Thyroid gland (tissue), 4 donors: ENCODE data around the gene RNF217. TPM values are rescaled to one million over a fixed set of nuclear protein-coding genes. Genes with fewer than 3 reads are reported as not detected.

Source experiments
- DNase-seq, 2 donors: peaks; one replicate each; pipeline ENCODE4 v3.0.0-alpha.2; 2019
- H3K27ac ChIP-seq, 3 donors: fragments of 200-600 bp; sonication (generic); 1 replicate in 2 of 3; 2 replicates in 1 of 3; pipeline ENCODE4 v1.5.1; 2016 to 2019; ENCODE audit warnings: mild to moderate bottlenecking in 1 of 3, moderate library complexity in 1 of 3
- H3K27me3 ChIP-seq: fragments of 200-600 bp; sonication (generic); one replicate; pipeline ENCODE4 v1.5.1; 2019
- H3K36me3 ChIP-seq, 2 donors: fragments of 200-600 bp; sonication (generic); one replicate each; pipeline ENCODE4 v1.5.1; 2016 to 2019
- H3K4me1 ChIP-seq, 2 donors: fragments of 200-600 bp; sonication (generic); one replicate each; pipeline ENCODE4 v1.5.1; 2017 to 2019
- H3K4me3 ChIP-seq, 3 donors: fragments of 200-600 bp; sonication (generic); replicated peaks in 1 of 3; 1 replicate in 2 of 3; 2 replicates in 1 of 3; pipeline ENCODE4 v1.5.1; 2016; ENCODE audit warnings: mild to moderate bottlenecking in 1 of 3
- H3K9me3 ChIP-seq: fragments of 200-600 bp; sonication (generic); one replicate; pipeline ENCODE4 v1.5.1; 2017
- CTCF ChIP-seq, 6 experiments: fragments of 200-600 bp in 3 of 6; fragments of 450-650 bp in 3 of 6; sonication (generic) in 3 of 6; IDR thresholded peaks; one replicate each; pipeline ENCODE4 v1.5.1; 2016 to 2019; ENCODE audit warnings: antibody characterized with exemption in 6 of 6, mild to moderate bottlenecking in 2 of 6, inconsistent platforms in 1 of 6, moderate library complexity in 1 of 6
- POLR2A ChIP-seq, 2 donors: fragments of 450-650 bp; IDR thresholded peaks; one replicate each; pipeline ENCODE4 v1.6.1; 2017; ENCODE audit warnings: antibody characterized with exemption in 2 of 2, mild to moderate bottlenecking in 2 of 2, moderate library complexity in 1 of 2
- WGBS, 2 donors: methylation state at CpG; one replicate each; pipeline ENCODE4 v1.1.5; 2017; 5-methylcytosine and 5-hydroxymethylcytosine counted together
- intact Hi-C: fragments of 100-400 bp; cut with DNase I; formaldehyde crosslinking; loops from one replicate; pipeline ENCODE4 v1.15.1; 2023
- total RNA-seq, 4 donors: library from RNA; depleted of rRNA; stranded (reverse); fragments of >200 nt; gene quantifications; one replicate each; pipeline ENCODE4 v1.2.3, GENCODE V29; 2016

The RNF217 gene
- total RNA-seq, 4 donors from 2014 or later: 29.0 to 53.7 (median 31.0) TPM

DNA sequence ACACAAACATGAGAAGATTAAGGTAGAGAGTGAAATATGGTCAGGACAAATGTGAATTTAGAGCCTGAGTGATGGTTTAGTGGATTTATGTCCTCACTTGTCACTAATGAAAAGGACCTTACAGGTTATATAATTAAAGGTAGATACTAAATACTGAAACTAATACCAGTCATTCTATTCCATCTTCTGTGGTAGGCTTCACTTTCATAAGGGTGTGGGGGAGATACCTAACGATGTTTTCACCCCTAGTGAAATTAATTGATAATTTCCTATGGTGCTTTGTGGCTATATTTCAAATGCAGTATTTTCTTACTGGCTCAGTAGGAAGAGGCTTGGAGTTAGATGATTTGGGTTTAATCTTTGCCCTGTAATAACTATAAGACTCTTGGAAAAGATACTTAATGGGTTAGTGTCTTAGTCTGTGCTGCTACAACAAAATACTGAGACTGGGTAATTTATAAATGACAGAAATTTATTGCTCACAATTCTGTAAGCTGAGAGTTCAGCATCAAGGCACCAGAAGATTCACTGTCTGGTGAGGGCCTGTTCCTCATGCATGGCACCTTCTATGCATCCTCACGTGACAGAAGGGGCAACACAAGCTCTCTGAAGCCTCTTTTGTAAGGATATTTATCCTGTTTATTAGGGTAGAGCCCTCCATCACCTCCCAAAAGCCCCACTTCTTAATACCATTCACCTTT, 21.3 kb downstream of the RNF217 start:
- WGBS, 2 donors: 83 to 96% methylated on average over 2 of the region's 2 CpGs
- H3K27ac ChIP-seq: no peak overlapping the region
- TF ChIP-seq CTCF (IDR thresholded peaks at IDR 0.05): no peak
- TF ChIP-seq POLR2A (IDR thresholded peaks at IDR 0.05): no peak
- intact Hi-C loops: no loop called here
- H3K36me3 ChIP-seq: peaks cover 3 to 4% of the 10 kb centered on the region in 2 donors
- DNase-seq: no peak
- no peak overlapping the region for H3K4me3 ChIP-seq
- peaks cover 3 to 20% of the 10 kb centered on the region in 2 donors for H3K4me1 ChIP-seq
- H3K27me3 ChIP-seq: no peaks in the 10 kb centered on the region
- no peaks in the 10 kb centered on the region for H3K9me3 ChIP-seq

DNA sequence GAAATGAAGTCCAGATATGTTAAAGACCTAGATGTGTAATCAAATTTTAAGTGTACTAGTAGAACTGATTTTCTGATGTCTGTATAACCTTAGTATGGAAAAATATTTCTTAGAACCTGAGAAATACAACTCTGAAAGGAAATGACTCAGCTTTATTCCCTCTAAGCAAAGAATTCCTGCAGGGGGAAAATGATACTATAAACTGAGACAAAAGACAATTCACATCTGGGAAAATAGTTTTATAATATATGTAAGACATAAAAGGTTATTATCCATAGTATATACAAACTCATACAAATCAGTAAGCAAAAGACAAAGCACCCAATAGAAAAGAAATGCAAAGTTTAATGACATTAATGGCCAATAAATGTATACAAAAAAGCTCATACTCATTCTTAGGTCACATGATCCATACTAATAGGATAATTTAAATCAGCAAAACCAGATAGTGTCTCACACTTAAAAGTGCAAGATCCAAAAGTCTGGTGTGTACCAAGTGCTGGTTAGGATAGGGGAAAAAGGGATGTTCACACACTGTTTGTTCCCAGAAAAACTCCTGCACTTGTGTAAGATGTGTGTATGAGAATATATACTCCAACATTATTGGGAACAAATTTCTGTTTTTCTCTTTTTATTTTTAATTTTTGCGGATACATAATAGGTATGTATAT, 22.6 kb downstream of the RNF217 start:
- intact Hi-C loops: no loop called here
- H3K27ac ChIP-seq: no peak overlapping the region
- TF ChIP-seq POLR2A (IDR thresholded peaks at IDR 0.05) (no peak), CTCF (IDR thresholded peaks at IDR 0.05) (no peak)
- no peaks in the 10 kb centered on the region for H3K36me3 ChIP-seq
- no peak for DNase-seq
- WGBS, 2 donors: 89 to 98% methylated on average over 1 of the region's 1 CpG
- peaks cover 3 to 20% of the 10 kb centered on the region in 2 donors for H3K4me1 ChIP-seq
- H3K9me3 ChIP-seq: no peaks in the 10 kb centered on the region
- no peaks in the 10 kb centered on the region for H3K27me3 ChIP-seq
- no peak overlapping the region for H3K4me3 ChIP-seq

GRCh38 chr6:124986164-124986563, 23.9 kb downstream of the RNF217 start:
- Histone ChIP-seq H3K4me3 (no peak overlapping the region), H3K9me3 (no peaks in the 10 kb centered on the region), H3K36me3 (no peaks in the 10 kb centered on the region), H3K27me3 (no peaks in the 10 kb centered on the region), H3K27ac (no peak overlapping the region), H3K4me1 (peaks cover 9 to 24% of the 10 kb centered on the region in 2 donors)
- no peak for DNase-seq
- intact Hi-C loops: no loop called here
- no peak for TF ChIP-seq CTCF (IDR thresholded peaks at IDR 0.05)
- no peak for TF ChIP-seq POLR2A (IDR thresholded peaks at IDR 0.05)

DNA sequence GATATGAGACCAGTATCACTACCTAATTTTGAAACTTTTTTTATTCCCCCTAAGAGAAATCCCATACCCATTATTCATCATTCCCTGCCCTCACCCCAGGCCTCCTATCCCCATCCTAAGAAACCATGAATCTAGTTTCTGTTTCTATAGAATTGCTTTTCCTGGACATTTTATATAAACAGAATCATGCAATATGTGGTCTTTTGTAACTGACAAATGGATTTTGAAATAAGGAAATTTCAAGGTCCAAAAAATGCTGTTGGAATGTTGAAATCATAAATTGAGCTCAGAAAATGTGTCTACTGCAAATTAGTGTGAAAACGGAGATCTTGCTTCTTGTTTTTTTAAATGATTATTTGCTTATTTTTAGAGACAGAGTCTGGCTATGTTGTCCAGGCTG, 25.1 kb downstream of the RNF217 start:
- Histone ChIP-seq H3K4me3 (no peak overlapping the region), H3K27ac (no peak overlapping the region), H3K27me3 (no peaks in the 10 kb centered on the region), H3K9me3 (no peaks in the 10 kb centered on the region), H3K4me1 (peaks cover 20 to 34% of the 10 kb centered on the region in 2 donors), H3K36me3 (no peaks in the 10 kb centered on the region)
- 80 to 93% methylated on average over 1 of the region's 1 CpG for WGBS, 2 donors
- intact Hi-C loops: no loop called here
- DNase-seq: no peak
- no peak for TF ChIP-seq CTCF (IDR thresholded peaks at IDR 0.05)
- no peak for TF ChIP-seq POLR2A (IDR thresholded peaks at IDR 0.05)

DNA sequence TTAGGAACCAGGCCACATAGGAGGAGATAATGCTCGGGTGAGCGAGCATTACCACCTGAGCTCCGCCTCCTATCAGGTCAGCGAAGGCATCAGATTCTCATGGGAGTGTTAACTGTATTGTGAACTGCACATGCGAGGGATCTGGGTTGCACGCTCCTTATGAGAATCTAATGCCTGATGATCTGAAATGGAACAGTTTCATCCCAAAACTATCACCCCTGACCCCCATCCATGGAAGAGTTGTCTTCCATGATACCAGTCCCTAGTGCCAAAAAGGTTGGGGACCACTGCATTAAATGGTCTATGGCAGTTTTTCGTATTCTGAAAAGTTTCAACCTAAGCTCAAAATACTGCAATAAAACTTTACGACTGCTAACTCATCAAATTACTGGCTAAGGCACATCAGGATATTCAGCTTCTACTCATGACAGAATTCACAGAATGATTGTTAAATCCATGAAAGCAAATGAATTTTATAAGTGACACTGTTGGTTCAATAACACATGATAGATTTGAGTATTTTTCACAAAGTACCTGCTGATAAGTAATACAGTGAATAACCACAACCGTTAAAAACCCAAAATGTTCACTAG, 25.9 kb downstream of the RNF217 start:
- H3K4me1 ChIP-seq: peaks cover 22 to 35% of the 10 kb centered on the region in 2 donors
- no peak overlapping the region for H3K4me3 ChIP-seq
- no peaks in the 10 kb centered on the region for H3K9me3 ChIP-seq
- no peak for DNase-seq
- H3K27me3 ChIP-seq: no peaks in the 10 kb centered on the region
- 95 to 97% methylated on average over 9 of the region's 9 CpGs for WGBS, 2 donors
- H3K36me3 ChIP-seq: no peaks in the 10 kb centered on the region
- intact Hi-C loops: no loop called here
- TF ChIP-seq CTCF (IDR thresholded peaks at IDR 0.05): no peak
- no peak for TF ChIP-seq POLR2A (IDR thresholded peaks at IDR 0.05)
- H3K27ac ChIP-seq: no peak overlapping the region
